ENCODE results near the gene GPR156.

Gene GPR156

DNA sequence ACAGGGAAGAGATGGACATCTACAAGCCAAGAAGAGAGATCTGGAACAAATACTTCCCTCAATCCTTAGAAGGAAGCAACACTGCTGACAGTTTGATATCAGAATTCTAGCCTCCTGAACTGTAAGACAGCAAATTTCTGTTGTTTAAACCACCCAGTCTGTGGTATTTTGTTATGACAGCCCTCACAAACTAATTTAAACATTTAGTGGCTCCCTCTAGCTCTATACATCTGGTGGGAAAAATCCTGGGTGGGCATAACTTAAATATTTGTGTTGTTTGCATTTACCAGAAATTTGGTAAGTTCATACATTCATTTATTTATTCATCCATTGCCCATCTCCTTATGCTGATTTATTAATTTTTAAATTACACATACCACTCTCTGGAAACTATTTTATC, 128.3 kb downstream of the GPR156 start:
- TF ChIP-seq, protein P1, sequence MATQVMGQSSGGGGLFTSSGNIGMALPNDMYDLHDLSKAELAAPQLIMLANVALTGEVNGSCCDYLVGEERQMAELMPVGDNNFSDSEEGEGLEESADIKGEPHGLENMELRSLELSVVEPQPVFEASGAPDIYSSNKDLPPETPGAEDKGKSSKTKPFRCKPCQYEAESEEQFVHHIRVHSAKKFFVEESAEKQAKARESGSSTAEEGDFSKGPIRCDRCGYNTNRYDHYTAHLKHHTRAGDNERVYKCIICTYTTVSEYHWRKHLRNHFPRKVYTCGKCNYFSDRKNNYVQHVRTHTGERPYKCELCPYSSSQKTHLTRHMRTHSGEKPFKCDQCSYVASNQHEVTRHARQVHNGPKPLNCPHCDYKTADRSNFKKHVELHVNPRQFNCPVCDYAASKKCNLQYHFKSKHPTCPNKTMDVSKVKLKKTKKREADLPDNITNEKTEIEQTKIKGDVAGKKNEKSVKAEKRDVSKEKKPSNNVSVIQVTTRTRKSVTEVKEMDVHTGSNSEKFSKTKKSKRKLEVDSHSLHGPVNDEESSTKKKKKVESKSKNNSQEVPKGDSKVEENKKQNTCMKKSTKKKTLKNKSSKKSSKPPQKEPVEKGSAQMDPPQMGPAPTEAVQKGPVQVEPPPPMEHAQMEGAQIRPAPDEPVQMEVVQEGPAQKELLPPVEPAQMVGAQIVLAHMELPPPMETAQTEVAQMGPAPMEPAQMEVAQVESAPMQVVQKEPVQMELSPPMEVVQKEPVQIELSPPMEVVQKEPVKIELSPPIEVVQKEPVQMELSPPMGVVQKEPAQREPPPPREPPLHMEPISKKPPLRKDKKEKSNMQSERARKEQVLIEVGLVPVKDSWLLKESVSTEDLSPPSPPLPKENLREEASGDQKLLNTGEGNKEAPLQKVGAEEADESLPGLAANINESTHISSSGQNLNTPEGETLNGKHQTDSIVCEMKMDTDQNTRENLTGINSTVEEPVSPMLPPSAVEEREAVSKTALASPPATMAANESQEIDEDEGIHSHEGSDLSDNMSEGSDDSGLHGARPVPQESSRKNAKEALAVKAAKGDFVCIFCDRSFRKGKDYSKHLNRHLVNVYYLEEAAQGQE (IDR thresholded peaks at IDR 0.05; ENCODE audit: insufficient read depth in 1 of 2, low read depth in 2 of 2, low read length in 2 of 2), result no peak
- TF ChIP-seq SIN3A (IDR thresholded peaks at IDR 0.05; ENCODE audit: borderline replicate concordance, insufficient read depth, low read length) (no peak), POLR2AphosphoS5 (IDR thresholded peaks at IDR 0.05; ENCODE audit: low read depth, low read length) (no peak), TAF1 (IDR thresholded peaks at IDR 0.05; ENCODE audit: borderline replicate concordance, insufficient read depth, low read length) (no peak), FOXP2 (optimal IDR thresholded peaks at IDR 0.05; ENCODE audit: borderline replicate concordance, extremely low read depth, extremely low read length, insufficient read depth) (no peak)

DNA sequence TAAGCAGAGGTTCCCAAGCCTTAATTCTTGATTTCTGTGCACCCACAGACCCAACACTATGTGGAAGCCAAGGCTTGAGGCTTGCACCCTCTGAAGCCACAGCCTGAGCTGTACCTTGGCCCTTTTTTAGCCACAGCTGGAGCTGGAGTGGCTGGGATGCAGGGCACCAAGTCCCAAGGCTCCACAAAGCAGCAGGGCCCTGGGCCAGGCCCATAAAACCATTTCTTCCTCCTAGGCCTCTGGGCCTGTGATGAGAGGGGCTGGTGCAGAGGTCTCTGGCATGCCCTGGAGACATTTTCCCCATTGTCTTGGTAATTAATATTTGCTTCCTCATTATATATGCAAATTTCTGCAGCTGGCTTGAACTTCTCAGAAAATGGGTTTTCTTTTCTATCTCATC, 129.9 kb downstream of the GPR156 start:
- no peak for TF ChIP-seq TAF1 (IDR thresholded peaks at IDR 0.05; ENCODE audit: borderline replicate concordance, insufficient read depth, low read length)
- TF ChIP-seq, protein P1 (IDR thresholded peaks at IDR 0.05; ENCODE audit: insufficient read depth in 1 of 2, low read depth in 2 of 2, low read length in 2 of 2), result no peak
- TF ChIP-seq POLR2AphosphoS5 (IDR thresholded peaks at IDR 0.05; ENCODE audit: low read depth, low read length), result no peak
- no peak for TF ChIP-seq SIN3A (IDR thresholded peaks at IDR 0.05; ENCODE audit: borderline replicate concordance, insufficient read depth, low read length)
- TF ChIP-seq FOXP2 (optimal IDR thresholded peaks at IDR 0.05; ENCODE audit: borderline replicate concordance, extremely low read depth, extremely low read length, insufficient read depth), result no peak

DNA sequence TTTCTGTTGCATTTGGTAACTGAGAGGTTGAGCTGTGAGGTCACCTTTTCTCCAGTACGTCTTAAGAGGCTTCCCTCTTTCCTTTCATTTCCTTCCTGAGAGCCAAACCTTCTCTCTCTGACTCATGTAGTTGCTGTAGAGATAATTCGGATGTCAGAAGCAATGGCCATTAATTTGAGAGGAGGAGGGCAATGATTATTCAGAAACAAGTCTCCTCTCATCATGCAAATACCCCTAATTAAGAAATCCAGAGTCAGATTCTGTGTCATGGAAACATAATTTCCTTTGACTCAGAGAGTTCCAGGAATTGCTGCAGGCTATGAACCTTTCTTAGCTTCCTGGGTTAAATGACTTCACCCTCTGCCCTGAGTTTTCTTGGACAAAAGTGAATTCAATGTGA, 131.7 kb downstream of the GPR156 start:
- TF ChIP-seq, protein P1 (IDR thresholded peaks at IDR 0.05; ENCODE audit: insufficient read depth in 1 of 2, low read depth in 2 of 2, low read length in 2 of 2), result no peak
- no peak for TF ChIP-seq TAF1 (IDR thresholded peaks at IDR 0.05; ENCODE audit: borderline replicate concordance, insufficient read depth, low read length)
- no peak for TF ChIP-seq SIN3A (IDR thresholded peaks at IDR 0.05; ENCODE audit: borderline replicate concordance, insufficient read depth, low read length)
- TF ChIP-seq FOXP2 (optimal IDR thresholded peaks at IDR 0.05; ENCODE audit: borderline replicate concordance, extremely low read depth, extremely low read length, insufficient read depth), result no peak
- TF ChIP-seq POLR2AphosphoS5 (IDR thresholded peaks at IDR 0.05; ENCODE audit: low read depth, low read length), result no peak

DNA sequence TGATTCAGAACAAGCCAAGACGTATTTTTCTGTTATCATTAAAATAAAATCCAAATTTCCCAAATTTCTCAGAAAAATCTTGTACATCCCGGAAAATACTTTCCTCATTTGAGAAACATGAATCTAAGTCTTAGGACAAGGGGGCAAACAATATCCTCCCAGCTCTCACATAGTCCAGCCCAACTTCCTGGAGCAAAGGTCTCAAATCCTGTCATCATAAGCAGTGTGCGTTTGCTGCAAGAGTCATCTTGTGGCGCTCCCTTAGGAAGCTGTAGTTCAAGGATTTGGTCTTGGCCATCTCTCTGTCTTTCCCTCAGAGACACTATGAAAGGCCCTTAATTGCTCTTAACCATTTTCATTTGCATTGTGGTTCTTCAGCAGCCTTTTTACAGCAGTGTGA, 133.2 kb downstream of the GPR156 start:
- TF ChIP-seq FOXP2 (optimal IDR thresholded peaks at IDR 0.05; ENCODE audit: borderline replicate concordance, extremely low read depth, extremely low read length, insufficient read depth) (no peak), POLR2AphosphoS5 (IDR thresholded peaks at IDR 0.05; ENCODE audit: low read depth, low read length) (no peak), TAF1 (IDR thresholded peaks at IDR 0.05; ENCODE audit: borderline replicate concordance, insufficient read depth, low read length) (no peak), SIN3A (IDR thresholded peaks at IDR 0.05; ENCODE audit: borderline replicate concordance, insufficient read depth, low read length) (no peak)
- TF ChIP-seq, protein P1 (IDR thresholded peaks at IDR 0.05; ENCODE audit: insufficient read depth in 1 of 2, low read depth in 2 of 2, low read length in 2 of 2), result no peak
